ENCODE data around the gene KCNQ1. TPM values are rescaled to one million over a fixed set of nuclear protein-coding genes. Genes with fewer than 3 reads are reported as not detected.

Gene KCNQ1
- total and polyA plus RNA-seq, 2 of the 13 experiments (the other 11 are each of a cell fraction or from before 2014, with no cell fraction given), result 0.02 to 0.08 TPM

- 16% methylated on average over 12 of the region's 28 CpGs for WGBS (ENCODE audit: low lambda C conversion rate)
- POLR2A ChIA-PET, result no interaction called here
- Histone ChIP-seq H3K36me3 (replicated peaks in 1 of 2; ENCODE audit: control insufficient read depth in 1 of 2, insufficient read depth in 2 of 2, low read length in 2 of 2) (no peaks in the 10 kb centered on the region), H3K27me3 (ENCODE audit: control insufficient read depth in 1 of 2, insufficient read depth in 2 of 2, low read length in 2 of 2) (peaks cover 15 to 58% of the 10 kb centered on the region in 2 experiments), H3K4me1 (ENCODE audit: insufficient read depth, low read length) (peaks cover 14% of the 10 kb centered on the region; the same call in 1 of the 2 replicates), H3K9me3 (ENCODE audit: low read length) (no peaks in the 10 kb centered on the region), H2AFZ (ENCODE audit: low read length) (no peak overlapping the region), H3K4me2 (ENCODE audit: low read depth, low read length) (no peak overlapping the region), H3K27ac (ENCODE audit: extremely low read length, insufficient read depth, low read length) (no peak overlapping the region), H3K9ac (ENCODE audit: insufficient read depth, low read depth, low read length) (no peak overlapping the region), H3K79me2 (ENCODE audit: insufficient read depth, low read length) (no peaks in the 10 kb centered on the region), H3K4me3 (replicated peaks in 1 of 3; ENCODE audit: insufficient read depth in 1 of 3, low read depth in 2 of 3, low read length in 3 of 3) (no peak overlapping the region), H4K20me1 (ENCODE audit: insufficient read depth, low read length) (no peaks in the 10 kb centered on the region)
- TF ChIP-seq, protein P1, sequence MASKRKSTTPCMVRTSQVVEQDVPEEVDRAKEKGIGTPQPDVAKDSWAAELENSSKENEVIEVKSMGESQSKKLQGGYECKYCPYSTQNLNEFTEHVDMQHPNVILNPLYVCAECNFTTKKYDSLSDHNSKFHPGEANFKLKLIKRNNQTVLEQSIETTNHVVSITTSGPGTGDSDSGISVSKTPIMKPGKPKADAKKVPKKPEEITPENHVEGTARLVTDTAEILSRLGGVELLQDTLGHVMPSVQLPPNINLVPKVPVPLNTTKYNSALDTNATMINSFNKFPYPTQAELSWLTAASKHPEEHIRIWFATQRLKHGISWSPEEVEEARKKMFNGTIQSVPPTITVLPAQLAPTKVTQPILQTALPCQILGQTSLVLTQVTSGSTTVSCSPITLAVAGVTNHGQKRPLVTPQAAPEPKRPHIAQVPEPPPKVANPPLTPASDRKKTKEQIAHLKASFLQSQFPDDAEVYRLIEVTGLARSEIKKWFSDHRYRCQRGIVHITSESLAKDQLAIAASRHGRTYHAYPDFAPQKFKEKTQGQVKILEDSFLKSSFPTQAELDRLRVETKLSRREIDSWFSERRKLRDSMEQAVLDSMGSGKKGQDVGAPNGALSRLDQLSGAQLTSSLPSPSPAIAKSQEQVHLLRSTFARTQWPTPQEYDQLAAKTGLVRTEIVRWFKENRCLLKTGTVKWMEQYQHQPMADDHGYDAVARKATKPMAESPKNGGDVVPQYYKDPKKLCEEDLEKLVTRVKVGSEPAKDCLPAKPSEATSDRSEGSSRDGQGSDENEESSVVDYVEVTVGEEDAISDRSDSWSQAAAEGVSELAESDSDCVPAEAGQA (IDR thresholded peaks at IDR 0.05; ENCODE audit: low read depth), result no peak
- TF ChIP-seq, protein P1 (CRISPR knock-in tag; IDR thresholded peaks at IDR 0.05; ENCODE audit: borderline replicate concordance), result no peak
- TF ChIP-seq NCOA5 (CRISPR knock-in tag; IDR thresholded peaks at IDR 0.05) (no peak), KMT2B (CRISPR knock-in tag; IDR thresholded peaks at IDR 0.05) (no peak), GTF3A (CRISPR knock-in tag; conservative IDR thresholded peaks at IDR 0.05) (no peak), ZC3H4 (CRISPR knock-in tag; IDR thresholded peaks at IDR 0.05; ENCODE audit: borderline replicate concordance) (no peak), RFXANK (CRISPR knock-in tag; IDR thresholded peaks at IDR 0.05) (no peak), GPN1 (CRISPR knock-in tag; IDR thresholded peaks at IDR 0.05; ENCODE audit: borderline replicate concordance) (no peak), ZNF33B (CRISPR knock-in tag; IDR thresholded peaks at IDR 0.05) (no peak), ZBTB1 (CRISPR knock-in tag; IDR thresholded peaks at IDR 0.05; ENCODE audit: borderline replicate concordance) (no peak), RCOR2 (CRISPR knock-in tag; IDR thresholded peaks at IDR 0.05) (no peak), ZNF703 (CRISPR knock-in tag; IDR thresholded peaks at IDR 0.05; ENCODE audit: borderline replicate concordance) (no peak), POLR2AphosphoS2 (IDR thresholded peaks at IDR 0.05; ENCODE audit: low read depth, low read length) (no peak), TOE1 (CRISPR knock-in tag; IDR thresholded peaks at IDR 0.05) (no peak), AGO1 (IDR thresholded peaks at IDR 0.05; ENCODE audit: low read depth, low read length, poor library complexity, severe bottlenecking) (no peak), ZNF773 (CRISPR knock-in tag; IDR thresholded peaks at IDR 0.05; ENCODE audit: borderline replicate concordance) (no peak), ZNF451 (CRISPR knock-in tag; IDR thresholded peaks at IDR 0.05) (no peak)
- TF ChIP-seq, protein P2, sequence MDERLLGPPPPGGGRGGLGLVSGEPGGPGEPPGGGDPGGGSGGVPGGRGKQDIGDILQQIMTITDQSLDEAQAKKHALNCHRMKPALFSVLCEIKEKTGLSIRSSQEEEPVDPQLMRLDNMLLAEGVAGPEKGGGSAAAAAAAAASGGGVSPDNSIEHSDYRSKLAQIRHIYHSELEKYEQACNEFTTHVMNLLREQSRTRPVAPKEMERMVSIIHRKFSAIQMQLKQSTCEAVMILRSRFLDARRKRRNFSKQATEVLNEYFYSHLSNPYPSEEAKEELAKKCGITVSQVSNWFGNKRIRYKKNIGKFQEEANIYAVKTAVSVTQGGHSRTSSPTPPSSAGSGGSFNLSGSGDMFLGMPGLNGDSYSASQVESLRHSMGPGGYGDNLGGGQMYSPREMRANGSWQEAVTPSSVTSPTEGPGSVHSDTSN (CRISPR knock-in tag; IDR thresholded peaks at IDR 0.05), result no peak
- CTCF ChIA-PET (ENCODE audit: low intra/inter-chr PET ratio, low total read pairs), result no interaction called here
- DNase-seq (ENCODE audit: low spot score) (no peak), FAIRE-seq (no peak), ATAC-seq (no peak)
- in situ Hi-C loops (cut with HindIII; ENCODE audit: extremely low pct_ligation_motif_present, low pct_unique_long_range_greater_than_20kb) (loop anchor here (5.0 to 10.0 kb wide), 2 partner anchors 107 to 270 kb away; partner anchors contain the start of gene KCNQ1OT1), intact Hi-C loops (cut with micrococcal nuclease; ENCODE audit: unreplicated experiment) (loop anchor here (5.0 kb wide), 1 partner anchor 228 kb away; no protein-coding TSS in a partner anchor)
- BruUV-seq (replicated peaks), result no TSS peak
Observed at GRCh38 chr11:2424811-2425495, 19.9 kb upstream of the KCNQ1 start.

Data from HepG2 (cell line).